MM.1S (cell line): ENCODE data around the gene SLC38A7.

Source experiments
- DNase-seq: peaks from one replicate; pipeline ENCODE4 v3.0.0-alpha.2; 2015
- H2AFZ ChIP-seq: fragments of 300-600 bp; sonication (generic); 2 replicates; pipeline ENCODE4 v1.6.0; 2016; ENCODE audit warnings: antibody characterized with exemption, low read length
- H3F3A ChIP-seq: fragments of 300-600 bp; sonication (generic); 2 replicates; pipeline ENCODE4 v1.6.1; 2016; ENCODE audit warnings: mild to moderate bottlenecking, antibody characterized with exemption, low read length, moderate library complexity, mixed read lengths; ENCODE audit not compliant: insufficient read depth
- H3K27ac ChIP-seq: fragments of 300-600 bp; sonication (generic); 2 replicates; pipeline ENCODE4 v1.5.1; 2016; ENCODE audit warnings: mild to moderate bottlenecking, low read length
- H3K27me3 ChIP-seq: fragments of 300-600 bp; sonication (generic); replicated peaks from 2 replicates; pipeline ENCODE4 v1.6.0; 2016; ENCODE audit warnings: low read length; ENCODE audit not compliant: insufficient read depth
- H3K36me3 ChIP-seq: fragments of 300-600 bp; sonication (generic); replicated peaks from 2 replicates; pipeline ENCODE4 v1.6.1; 2016; ENCODE audit warnings: mild to moderate bottlenecking, low read length, mixed read lengths; ENCODE audit not compliant: insufficient read depth
- H3K4me1 ChIP-seq: fragments of 300-600 bp; sonication (generic); 2 replicates; pipeline ENCODE4 v1.6.1; 2016; ENCODE audit warnings: low read length, mixed read lengths
- H3K4me2 ChIP-seq: fragments of 300-600 bp; sonication (generic); 2 replicates; pipeline ENCODE4 v1.6.0; 2016; ENCODE audit warnings: low read depth, low read length
- H3K4me3 ChIP-seq: fragments of 300-600 bp; sonication (generic); 2 replicates; pipeline ENCODE4 v1.5.1; 2016; ENCODE audit warnings: low read length, mixed read lengths
- H3K79me2 ChIP-seq: fragments of 300-600 bp; sonication (generic); 2 replicates; pipeline ENCODE4 v1.6.1; 2016; ENCODE audit warnings: mixed run types, low read length, mixed read lengths
- H3K9ac ChIP-seq: fragments of 300-600 bp; sonication (generic); 2 replicates; pipeline ENCODE4 v1.6.1; 2016; ENCODE audit warnings: low read length, mixed read lengths
- H3K9me2 ChIP-seq: fragments of 300-600 bp; sonication (generic); replicated peaks from 2 replicates; pipeline ENCODE4 v1.6.1; 2016; ENCODE audit warnings: mild to moderate bottlenecking, low read length, mixed read lengths; ENCODE audit not compliant: insufficient read depth
- H3K9me3 ChIP-seq: fragments of 300-600 bp; sonication (generic); replicated peaks from 2 replicates; pipeline ENCODE4 v1.6.1; 2016; ENCODE audit warnings: mild to moderate bottlenecking, low read length, mixed read lengths; ENCODE audit not compliant: insufficient read depth
- H4K20me1 ChIP-seq: fragments of 300-600 bp; sonication (generic); 2 replicates; pipeline ENCODE4 v1.6.1; 2016; ENCODE audit warnings: mild to moderate bottlenecking, low read length, moderate library complexity, mixed read lengths; ENCODE audit not compliant: insufficient read depth
- CTCF ChIP-seq: fragments of 300-600 bp; sonication (generic); IDR thresholded peaks from 2 replicates; pipeline ENCODE4 v1.5.1; 2016; ENCODE audit warnings: antibody characterized with exemption, low read length, mixed read lengths
- EZH2 ChIP-seq: fragments of 300-600 bp; sonication (generic); optimal IDR thresholded peaks from 2 replicates; pipeline ENCODE3; 2017; ENCODE audit warnings: low read depth, mild to moderate bottlenecking, antibody characterized with exemption, low read length, mixed read lengths
- EZH2phosphoT487 ChIP-seq: fragments of 300-600 bp; sonication (generic); IDR thresholded peaks from 2 replicates; pipeline ENCODE4 v1.6.1; 2018; ENCODE audit warnings: antibody characterized with exemption, low read length

SLC38A7 gene

GRCh38 chr16:58624209-58624608, 60.4 kb downstream of the SLC38A7 start:
- Histone ChIP-seq H3F3A (peaks cover 3% of the 10 kb centered on the region; the same call in 1 of the 2 replicates), H3K79me2 (peaks cover 100% of the 10 kb centered on the region), H3K27ac (no peak overlapping the region), H3K4me1 (no peaks in the 10 kb centered on the region), H3K27me3 (no peaks in the 10 kb centered on the region), H3K36me3 (peaks cover 4% of the 10 kb centered on the region; the same call in 1 of the 2 replicates), H2AFZ (no peak overlapping the region), H3K9me2 (no peaks in the 10 kb centered on the region), H3K9me3 (no peaks in the 10 kb centered on the region), H3K4me3 (no peak overlapping the region), H4K20me1 (peaks cover 37% of the 10 kb centered on the region), H3K4me2 (no peak overlapping the region), H3K9ac (no peak overlapping the region)
- TF ChIP-seq CTCF: no peak
- no peak for TF ChIP-seq EZH2
- no peak for TF ChIP-seq EZH2phosphoT487
- DNase-seq: no peak

GRCh38 chr16:58620396-58620795, 64.2 kb downstream of the SLC38A7 start:
- no peaks in the 10 kb centered on the region for H3K27me3 ChIP-seq
- H3K4me2 ChIP-seq: no peak overlapping the region
- no peaks in the 10 kb centered on the region for H3F3A ChIP-seq
- H3K4me1 ChIP-seq: no peaks in the 10 kb centered on the region
- TF ChIP-seq EZH2 (no peak), EZH2phosphoT487 (no peak), CTCF (no peak)
- H4K20me1 ChIP-seq: peaks cover 38% of the 10 kb centered on the region; the same call in 1 of the 2 replicates
- no peak overlapping the region for H3K27ac ChIP-seq
- DNase-seq: no peak
- H3K36me3 ChIP-seq: peaks cover 4% of the 10 kb centered on the region; the same call in 1 of the 2 replicates
- H3K79me2 ChIP-seq: peaks cover 100% of the 10 kb centered on the region
- no peak overlapping the region for H3K9ac ChIP-seq
- no peaks in the 10 kb centered on the region for H3K9me3 ChIP-seq
- H3K9me2 ChIP-seq: no peaks in the 10 kb centered on the region
- no peak overlapping the region for H2AFZ ChIP-seq
- no peak overlapping the region for H3K4me3 ChIP-seq

- peaks cover 39% of the 10 kb centered on the region for H4K20me1 ChIP-seq
- no peak for TF ChIP-seq EZH2phosphoT487
- no peak for TF ChIP-seq CTCF
- TF ChIP-seq EZH2: no peak
These were observed 69.3 kb downstream of the SLC38A7 start for GRCh38 chr16:58615280-58615679.

More at GRCh38 chr16:58615280-58615679, 69.3 kb downstream of the SLC38A7 start:
- DNase-seq: no peak
- no peaks in the 10 kb centered on the region; the same call in 1 of the 2 replicates for H3K36me3 ChIP-seq
- H3K27me3 ChIP-seq: no peaks in the 10 kb centered on the region
- H3K27ac ChIP-seq: no peak overlapping the region
- H3K4me3 ChIP-seq: no peak overlapping the region
- H3K4me2 ChIP-seq: no peak overlapping the region
- H3K4me1 ChIP-seq: no peaks in the 10 kb centered on the region
- peaks cover 99% of the 10 kb centered on the region for H3K79me2 ChIP-seq
- H3K9me3 ChIP-seq: no peaks in the 10 kb centered on the region
- no peaks in the 10 kb centered on the region for H3F3A ChIP-seq
- no peaks in the 10 kb centered on the region for H3K9me2 ChIP-seq
- H3K9ac ChIP-seq: no peak overlapping the region
- no peak overlapping the region for H2AFZ ChIP-seq
